GM19438 (cell line): ENCODE data around the gene RFX8.
"Not testable (repeated sequence)": the region's sequence is repeated elsewhere in the genome, so short reads cannot be mapped to it uniquely, and the experiment has no call there.

Experiments used
- ATAC-seq: cut with Tn5 transposase; IDR thresholded peaks from one replicate; pipeline ENCODE4 v1.9.1; 2021; ENCODE audit warnings: low read depth; ENCODE audit not compliant: unreplicated experiment

Gene RFX8

GRCh38 chr2:101356055-101356454, 118.9 kb downstream of the RFX8 start:
- ATAC-seq: no peak

- ATAC-seq: no peak
Observed at GRCh38 chr2:101355401-101356054, 119.4 kb downstream of the RFX8 start.

- no peak for ATAC-seq
Observed at GRCh38 chr2:101354420-101355311, 120.2 kb downstream of the RFX8 start.

GRCh38 chr2:101352631-101353030, 122.3 kb downstream of the RFX8 start:
- not testable (repeated sequence) for ATAC-seq

GRCh38 chr2:101351207-101351606, 123.7 kb downstream of the RFX8 start:
- ATAC-seq: no peak

- no peak for ATAC-seq
Observed at GRCh38 chr2:101349893-101350662, 124.8 kb downstream of the RFX8 start.

- ATAC-seq: no peak
Observed at GRCh38 chr2:101348883-101349282, 126.0 kb downstream of the RFX8 start.
